Eye (tissue), 1 donor: Measurements from ENCODE around the gene CEMP1.

Experiments
- DNase-seq: peaks from one replicate; pipeline ENCODE4 v3.0.0-alpha.2; 2015

Gene CEMP1

DNA sequence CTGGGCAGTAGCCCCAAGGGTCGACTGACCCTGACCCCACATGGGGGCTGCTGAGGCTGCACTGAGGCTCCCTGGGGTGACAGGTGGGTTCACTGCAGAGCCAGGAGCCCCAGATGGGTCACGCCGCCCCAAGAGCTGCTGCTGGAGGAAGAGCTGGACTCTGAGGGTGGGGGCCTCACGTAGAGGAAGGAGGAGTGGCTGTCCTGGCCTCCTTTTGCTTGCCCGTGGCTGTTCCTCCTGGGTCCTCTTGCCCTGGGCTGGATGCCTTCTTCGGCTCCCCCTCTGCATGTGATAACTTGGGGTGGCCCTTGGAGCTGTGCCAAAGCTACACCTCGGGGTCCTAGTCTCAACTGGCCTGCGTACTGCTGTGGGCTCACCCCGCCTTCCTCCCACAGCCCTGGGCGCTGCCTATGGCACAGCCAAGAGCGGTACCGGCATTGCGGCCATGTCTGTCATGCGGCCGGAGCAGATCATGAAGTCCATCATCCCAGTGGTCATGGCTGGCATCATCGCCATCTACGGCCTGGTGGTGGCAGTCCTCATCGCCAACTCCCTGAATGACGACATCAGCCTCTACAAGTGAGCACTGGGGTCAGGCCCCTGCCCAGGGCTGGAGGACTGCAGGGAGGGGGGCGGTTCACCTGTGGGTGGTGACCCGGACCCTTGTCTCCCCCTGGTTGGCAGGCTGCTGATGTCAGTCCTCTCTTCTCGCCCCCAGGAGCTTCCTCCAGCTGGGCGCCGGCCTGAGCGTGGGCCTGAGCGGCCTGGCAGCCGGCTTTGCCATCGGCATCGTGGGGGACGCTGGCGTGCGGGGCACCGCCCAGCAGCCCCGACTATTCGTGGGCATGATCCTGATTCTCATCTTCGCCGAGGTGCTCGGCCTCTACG lies 12.1 kb downstream of the CEMP1 start:
- no peak for DNase-seq

DNA sequence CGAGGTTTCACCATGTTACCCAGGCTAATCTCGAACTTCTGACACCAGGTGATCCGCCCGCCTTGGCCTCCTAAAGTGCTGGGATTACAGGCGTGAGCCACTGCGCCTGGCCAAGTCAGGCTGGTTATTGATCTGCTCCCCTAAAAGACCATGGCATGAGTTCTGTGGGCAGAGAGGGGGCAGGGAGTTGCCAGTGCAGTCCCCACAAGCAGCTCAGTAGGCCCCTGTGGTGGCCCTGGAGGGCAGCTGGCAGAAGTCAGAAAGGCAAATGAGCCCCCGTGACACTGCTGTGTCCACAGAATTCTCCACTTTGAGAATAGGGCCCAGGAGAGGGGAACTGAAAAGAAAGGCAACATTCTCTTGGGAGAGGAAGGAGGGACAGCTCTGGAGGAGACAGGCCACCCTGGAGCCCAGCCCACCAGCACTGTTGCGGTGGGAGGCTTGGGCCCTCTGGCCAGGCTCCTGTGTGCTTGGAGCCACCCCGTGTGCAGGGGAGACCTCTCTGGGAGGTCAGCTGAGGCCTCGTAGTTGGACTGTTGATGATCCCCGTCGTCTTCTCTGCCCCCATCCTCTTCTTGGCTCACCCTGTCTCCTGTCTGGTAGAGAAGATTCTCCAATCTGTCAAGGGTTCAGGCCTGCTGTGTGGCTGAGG lies 13.1 kb downstream of the CEMP1 start:
- DNase-seq: no peak

DNA sequence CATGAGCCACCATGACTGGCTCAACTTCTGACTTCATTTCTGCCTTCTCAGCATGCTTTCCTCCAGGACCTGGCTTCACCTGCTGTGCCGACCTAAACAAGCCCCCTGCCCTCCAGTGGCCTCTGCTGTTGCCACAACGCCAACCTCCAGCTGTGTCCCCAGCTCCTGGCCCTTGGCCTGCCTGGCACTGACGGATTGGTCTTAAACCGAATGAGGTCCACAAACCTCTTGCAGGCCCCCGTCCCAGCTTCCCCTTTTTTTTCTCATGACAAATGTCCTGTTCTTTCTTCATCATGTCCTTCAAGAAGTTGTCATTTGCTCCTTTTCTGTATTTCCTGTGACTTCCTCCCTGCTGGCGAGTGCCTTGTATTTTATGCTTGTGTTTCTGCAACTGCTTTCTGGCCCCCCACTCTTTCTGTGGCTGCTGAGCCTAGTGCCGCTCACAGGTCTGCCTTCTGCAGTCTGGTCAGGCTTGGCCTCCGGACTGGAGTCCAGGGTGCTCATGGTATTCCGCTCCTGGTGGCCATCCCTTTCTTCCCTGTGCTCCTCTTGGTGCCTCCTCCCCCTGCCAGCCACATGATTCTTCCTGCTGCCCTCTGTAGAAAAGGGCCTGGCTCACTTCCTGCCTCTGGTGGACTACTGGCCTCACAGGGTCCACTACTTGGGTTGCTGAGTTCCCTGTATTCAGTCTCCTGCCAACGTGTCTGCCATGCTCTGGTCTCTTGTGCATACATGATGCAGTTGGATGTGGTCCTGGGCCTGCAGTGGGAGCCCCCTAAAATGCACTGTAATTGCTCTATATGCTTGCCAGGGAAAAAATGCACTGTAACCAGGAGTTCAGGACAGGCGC lies 14.6 kb downstream of the CEMP1 start:
- no peak for DNase-seq

DNA sequence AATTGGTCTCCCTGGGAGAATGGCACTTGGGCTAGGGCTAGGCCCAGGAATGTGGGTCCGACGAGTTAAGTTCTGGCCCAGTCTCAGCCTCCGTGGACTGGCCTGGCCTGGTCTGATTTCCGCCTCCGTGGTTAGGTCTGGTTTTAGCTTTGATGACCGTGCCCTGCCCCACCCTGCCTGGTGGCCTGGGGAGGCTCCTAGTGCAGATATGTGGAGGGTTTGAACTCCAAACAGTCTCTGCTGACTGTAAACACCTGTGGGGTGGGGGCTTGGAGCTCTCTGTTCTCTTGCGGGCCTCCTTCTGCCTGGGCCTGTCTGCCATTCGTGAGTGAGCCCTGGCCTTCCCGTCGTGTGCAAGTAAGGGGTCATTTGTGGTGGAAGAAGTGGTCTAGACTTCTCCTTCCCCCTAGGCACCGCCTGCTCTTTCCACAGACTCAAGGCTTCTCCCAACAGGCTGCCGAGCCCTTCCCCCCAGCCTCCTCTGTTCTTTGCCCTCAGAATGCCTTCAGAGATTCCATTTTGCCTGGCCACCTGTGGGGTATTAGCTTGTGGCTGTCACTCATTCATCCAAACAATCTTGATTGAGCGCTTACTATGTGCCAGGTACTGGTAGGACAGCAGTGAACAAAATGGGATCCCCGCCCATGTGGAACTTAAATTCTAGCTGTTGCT lies 15.9 kb downstream of the CEMP1 start:
- DNase-seq: peak; percentile 10

DNA sequence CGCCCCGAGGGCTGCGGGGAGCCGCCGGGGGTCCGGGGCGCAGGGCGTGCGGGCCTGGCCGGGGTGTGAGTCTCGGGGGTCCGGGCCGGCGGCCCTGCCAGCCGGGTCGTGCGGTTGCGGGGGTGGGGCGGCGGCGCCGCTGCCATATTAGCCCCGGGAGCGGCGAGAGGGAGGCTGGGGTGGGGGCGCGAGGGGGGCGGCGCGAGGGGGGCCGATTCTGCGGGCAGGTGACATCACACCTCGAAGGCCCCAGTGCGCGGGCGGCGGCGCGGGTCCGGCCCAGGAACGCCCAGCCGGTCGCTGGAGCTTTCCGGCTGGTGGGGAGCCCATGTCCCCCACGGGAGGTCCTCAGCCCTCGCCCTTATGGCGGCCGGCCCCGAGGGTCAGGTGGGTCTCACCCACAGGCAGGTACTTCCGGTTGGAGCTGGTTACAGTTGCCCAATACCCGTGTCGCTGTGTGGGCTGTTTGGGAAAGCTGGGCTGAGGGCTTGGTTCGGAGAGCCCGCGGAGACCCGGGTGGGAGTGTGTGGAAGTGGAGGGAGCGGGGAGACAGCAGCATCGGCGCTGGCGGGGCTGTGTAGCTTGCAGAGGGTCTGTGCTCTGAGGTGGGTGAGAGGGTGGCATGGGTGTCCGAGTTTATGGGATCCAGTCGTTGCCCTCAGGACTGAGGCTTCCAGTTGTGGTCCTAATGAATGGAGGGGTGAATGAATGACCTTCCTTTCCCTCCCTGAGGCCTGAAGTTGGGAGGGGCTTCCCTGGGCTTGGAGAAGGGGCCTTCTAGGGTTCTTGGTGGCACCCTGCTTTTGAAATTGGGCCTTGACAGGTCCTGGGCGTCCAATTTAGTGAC lies 16.7 kb downstream of the CEMP1 start:
- DNase-seq: no peak

DNA sequence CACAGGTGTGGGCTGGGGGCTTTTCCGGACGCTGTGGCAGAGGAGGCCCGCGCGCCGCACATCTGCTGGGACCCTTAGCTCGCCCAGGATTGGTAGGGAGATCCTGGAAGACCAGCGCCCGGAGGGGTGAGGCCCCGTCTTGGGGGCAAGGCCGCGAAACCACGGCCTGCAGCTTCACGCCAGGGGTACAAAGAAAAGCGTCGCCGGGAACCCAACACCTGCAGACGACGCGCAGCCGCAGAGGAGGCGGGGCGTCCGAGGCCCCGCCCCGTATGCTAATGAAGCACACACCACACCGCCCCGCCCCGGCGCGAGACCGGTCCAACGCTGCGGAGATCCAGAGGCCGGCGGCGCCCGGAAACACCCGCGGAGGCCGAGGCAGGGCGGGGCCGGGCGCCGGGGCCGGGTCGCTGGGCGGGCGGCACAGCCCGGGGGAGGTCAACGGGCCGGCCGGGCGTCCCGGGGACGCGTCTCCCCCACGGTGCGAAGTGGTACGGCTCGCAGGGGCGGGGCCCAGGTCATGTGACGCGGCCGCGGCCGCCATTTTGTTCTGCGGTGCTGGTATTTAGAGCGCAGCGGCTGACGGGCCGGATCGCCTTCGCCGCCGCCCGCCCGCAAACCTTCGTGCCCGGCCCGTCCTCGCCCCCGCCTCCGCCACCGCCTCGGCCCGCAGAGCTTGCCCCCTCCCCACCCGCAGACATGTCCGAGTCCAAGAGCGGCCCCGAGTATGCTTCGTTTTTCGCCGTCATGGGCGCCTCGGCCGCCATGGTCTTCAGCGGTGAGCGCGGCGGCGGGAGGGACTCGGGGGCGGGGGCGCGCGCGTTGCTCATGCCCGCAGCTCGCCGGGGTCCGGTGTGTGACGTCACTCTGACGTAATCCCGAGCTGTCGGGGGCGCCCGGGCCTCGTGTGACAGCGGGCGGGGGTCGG lies 17.5 kb downstream of the CEMP1 start, which contains the start of gene ATP6V0C:
Gene ATP6V0C (plus strand): TSS at position 548 of the 928 bp plus-strand sequence. CDS start 152 bp downstream, at position 700.
- DNase-seq: peak; percentile 96

DNA sequence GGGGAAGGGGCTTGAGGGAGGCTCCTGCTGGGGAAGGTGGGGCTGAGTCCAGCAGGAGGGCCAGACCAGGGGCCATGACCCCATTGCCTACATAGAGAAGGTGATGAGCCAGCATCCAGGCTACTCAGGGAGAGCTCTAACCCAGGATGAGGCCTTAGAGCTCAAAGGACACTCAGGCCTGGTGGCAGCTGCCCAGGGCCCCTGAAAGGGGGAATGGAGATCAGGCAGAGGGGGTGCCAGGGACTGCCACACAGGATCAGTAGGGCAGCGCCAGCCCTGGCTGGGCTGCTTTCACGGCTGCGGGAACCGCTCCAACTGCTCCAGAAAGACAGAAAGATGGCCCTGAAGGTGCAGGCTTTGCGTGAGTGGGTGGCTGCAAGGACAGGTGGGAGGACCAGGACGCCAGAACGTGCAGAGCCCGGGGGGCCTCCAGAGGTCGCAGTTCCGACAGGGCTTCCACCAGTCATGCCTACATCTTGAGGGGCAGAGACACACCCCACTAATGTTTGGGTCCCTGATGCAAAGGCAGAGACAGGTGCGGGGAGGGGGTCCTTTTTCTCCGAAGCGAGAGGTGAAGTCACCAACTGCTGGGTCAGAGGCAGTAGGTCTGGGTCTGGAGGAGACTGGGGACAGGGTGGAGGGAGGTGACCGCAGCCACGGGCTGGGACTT lies 18.3 kb downstream of the CEMP1 start:
- no peak for DNase-seq

DNA sequence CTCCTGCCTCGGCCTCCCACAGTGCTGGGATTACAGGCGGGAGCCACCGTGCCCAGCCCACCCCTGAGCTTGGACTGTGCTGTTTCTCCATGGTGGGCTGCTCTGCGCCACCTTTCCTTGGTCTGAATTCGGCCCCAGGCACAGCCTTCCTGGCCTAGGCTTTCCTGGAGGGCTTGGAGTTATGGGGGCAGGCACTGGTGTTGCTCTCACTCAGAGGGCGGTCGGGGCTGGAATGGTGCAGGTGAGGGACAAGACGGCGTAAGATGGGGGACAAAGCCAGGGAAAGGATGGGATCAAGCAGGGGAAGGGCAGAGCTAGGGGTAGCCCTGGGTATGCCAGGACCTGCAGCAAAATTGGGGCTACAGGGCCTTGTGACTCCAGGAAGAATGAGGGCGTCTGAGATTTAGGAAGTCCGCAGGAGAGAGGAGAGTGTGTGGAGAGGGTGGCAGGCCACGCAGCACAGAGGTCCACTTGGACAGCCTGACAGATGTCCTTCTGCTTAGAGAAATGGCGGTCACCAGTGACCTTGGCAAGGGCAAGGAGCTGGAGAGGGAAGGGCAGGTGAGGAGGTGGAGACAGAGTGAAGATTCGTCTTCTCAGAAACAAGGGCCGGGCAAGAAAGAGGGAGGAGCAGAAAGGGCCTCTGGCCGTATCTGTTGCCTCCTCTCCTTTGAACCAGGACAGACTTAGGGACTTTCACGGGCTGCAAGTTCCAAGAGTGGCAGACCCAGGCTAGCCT lies 19.0 kb downstream of the CEMP1 start:
- DNase-seq: no peak

DNA sequence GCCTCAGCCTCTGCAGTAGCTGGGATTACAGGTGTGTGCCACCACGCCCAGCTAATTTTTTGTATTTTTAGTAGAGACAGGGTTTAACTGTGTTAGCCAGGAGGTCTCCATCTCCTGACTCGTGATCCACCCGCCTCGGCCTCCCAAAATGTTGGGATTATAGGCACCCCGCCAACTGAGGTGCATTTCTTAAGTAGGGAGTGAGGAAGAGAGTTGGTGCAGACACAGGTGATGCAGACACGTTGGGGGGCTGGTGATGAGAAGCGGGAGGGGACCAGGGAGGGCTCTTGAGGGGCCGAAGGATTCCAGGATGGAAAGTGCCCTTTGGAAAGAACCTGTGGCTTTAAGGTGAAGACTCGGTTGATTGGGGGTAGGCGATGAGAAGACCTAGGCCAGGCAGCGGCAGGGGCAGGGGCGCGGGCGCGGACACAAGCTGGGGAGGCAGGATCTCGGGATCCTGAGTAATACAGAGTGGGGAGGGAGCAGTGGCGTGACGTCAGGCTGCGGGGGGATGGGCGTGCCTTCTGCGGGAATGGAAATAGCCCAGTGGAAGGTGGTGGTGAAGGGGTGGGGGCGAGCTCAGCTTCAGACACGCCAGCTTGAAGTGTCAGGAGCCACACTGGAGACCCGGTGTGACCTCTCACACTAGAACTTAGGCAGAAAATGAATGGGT lies 19.9 kb downstream of the CEMP1 start:
- DNase-seq: peak; percentile 19

DNA sequence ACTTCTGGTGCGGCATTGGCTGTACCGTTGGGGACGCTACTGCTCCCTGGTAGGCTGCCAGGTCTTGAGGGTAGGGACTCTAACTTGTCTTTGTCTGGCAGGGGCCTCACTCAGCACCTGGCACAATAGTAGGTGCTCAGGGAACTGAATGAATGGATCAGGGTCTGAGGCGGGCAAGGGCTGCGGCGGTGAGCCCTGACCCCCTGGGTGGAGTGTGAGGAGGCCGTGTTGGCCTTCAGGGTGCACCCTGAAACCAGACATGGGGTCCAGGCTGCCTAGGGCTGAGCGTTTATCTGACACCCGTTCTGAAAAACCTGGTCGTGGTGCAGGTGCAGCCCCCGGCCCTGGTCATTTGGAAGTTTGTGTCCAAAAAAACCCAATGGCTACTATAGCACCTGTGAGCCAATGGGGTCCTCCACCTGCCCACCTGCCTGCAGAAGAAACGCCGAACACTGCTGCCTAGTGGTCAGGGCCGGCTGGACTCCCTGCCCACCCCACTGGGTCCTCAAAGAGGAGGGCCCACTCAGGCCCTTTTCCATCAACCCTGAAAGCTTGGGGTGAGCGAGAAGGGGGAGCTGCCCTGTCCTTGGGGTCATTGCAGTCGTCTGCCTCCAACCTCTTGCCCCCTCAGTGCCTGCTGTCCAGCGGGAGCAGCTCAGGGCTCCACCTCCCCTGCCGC lies 22.3 kb downstream of the CEMP1 start:
- DNase-seq: no peak

DNA sequence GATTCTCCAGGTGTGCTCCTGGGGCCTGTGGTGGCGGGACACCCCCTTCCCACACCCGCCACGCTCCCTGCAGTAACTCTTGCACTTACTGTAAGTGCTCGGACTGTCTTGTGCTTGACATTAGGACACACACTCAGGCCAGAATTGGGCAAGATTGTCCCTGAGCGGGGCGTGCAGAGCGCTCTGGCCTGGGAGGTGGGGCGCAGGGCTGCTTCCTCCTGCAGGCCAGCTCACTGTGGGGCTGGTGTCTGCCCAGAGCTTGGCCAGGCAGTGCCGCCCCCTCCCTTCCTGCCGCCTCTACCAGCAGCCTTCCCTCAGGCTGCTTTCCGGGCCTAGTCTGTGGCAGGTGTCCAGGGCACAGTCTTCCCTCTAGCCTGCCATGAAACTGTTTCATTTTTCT lies 23.5 kb downstream of the CEMP1 start:
- no peak for DNase-seq

DNA sequence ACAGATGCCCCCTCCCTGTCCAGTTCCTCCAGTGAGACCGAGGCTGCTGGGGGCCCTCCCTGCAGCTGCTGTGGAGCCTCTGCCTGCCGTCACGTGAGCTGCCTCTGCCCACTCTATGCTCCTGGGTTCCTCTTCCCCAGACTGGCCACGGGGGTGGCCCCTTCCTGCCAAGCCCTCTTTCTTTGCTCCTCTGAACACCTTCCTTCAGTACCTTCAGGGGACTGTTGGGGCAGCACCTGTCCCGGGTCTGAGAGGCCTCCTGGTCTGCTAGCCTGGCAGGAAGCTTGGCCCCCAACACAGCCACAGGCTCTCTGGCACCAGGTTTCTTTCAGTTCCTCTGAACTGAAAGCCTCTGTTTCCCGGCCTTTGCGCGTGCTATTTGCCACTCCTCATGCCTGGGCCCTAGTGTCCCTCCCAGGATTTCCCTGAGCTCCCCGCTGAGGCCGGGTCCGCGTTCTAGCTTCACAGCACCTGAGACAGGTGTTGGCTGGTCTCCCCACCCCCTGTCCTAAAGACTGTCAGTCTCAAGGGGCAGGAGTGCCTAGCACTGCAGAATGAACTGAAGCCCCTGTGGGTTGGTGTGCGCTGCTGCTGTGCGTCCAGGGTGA lies 24.1 kb downstream of the CEMP1 start:
- DNase-seq: no peak

DNA sequence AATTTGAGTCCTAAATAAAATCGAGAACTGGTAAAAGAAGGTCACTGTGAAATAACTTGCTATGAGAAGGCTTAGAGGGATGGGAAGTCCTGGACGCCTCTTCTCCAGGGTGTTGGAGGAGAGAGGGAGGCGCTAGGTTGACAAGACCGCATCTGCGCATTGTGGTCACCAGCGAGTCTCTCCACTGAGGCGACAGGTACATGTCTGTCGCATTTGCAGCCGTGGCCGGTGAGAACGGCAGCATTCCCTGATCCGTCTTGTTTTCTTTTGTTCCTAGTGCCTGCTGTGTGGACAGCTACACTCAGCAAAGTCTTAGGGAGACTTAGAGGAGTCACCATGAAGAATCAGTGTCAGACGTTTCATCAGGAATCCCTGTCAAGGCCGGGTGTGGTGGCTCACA lies 25.5 kb downstream of the CEMP1 start:
- no peak for DNase-seq

DNA sequence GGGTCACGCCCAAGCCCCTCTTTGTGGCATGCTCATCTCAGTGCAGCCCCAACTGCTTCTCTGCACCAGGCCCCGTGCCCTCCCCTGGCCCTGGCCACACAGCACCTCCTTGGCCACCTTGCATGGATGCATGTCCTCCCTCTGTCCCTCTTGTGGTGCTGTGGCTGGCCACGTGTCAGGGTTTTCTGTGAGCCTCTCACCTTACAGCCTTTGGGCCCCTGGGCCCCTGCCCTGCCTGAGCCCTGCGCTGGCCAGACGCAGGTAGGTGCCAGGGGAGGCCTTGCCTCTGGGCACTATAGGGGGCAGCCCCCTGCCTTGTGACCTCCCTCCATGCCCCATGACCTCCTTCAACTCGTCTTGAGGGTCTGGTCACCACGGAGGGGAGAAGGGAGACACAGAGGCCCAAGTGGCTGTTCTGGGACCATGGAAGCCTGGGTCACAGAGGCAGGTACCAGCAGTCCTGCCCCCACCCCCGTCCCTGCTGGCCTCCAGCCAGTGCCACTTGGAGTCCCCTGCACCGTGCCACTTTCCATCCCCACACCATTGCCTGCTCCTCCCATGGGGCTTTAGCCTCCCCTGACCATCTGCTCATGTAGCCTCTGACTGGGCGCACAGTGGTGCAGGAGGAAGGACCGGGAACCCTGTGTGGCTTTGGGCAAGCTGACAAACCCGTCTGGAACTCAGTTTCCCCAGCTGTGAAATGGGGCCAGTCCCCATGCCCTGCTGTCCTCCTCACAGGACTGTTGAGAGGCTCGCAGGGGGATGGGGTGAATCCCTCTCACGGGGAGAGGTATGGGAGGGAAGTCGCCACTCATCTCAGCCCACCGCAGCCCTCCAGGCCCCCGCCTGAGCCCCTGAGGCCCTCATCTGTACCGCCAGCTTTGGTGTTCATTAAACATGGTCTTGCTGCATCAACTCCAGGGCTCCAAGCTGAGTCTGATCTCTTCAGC lies 29.0 kb downstream of the CEMP1 start:
- DNase-seq: no peak

DNA sequence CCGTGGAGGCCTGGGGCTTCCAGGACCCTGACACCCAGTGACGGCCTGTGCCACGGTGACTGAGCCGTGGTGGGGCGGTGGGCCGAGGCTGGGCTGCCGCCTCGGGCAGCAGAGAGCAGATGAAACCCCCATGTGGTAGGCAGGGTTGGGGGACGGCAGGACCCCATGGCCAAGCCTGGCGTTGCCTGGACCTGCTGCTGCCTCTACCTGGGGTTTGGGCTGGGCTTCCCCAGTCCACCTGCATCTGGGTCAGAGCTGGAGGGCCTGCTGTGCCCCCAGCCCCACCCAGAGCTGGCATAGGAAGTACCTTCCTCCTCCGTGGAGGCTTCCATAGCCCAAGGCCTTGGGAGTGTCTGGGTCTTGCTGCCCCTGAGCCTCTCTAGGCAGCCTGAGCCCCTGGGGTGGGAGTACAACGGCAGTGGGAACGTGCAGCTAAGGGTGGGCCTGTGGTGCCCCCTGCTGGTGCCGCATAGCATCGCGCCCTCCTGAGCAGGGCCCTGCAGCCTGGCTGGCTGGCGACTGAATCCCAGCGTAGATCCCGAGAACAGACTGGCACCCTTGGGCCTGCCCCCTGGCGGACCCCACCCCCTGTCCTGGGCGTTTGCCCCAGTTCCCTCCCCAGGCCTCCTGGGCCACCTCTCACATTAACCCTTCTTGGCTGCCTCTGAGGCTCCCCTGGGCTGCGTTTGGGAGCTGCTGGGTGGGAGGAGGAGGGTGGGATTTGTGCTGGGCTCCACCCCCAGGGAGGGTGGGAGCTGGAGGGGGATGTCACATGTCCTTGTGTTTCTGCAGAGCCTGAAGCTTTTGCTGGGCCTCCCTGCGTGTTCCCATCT lies 30.1 kb downstream of the CEMP1 start:
- peak; percentile 97 for DNase-seq
